Trophoblast cell (in vitro differentiated cells and primary cell): ENCODE measurements around the gene PHLPP1.

Experiments
- DNase-seq, 2 donors: peaks; one replicate each; pipeline ENCODE4 v3.0.0-alpha.2; 2016
- H2AFZ ChIP-seq: 2 replicates; pipeline ENCODE4 v1.6.1; 2013; ENCODE audit warnings: low read length, moderate library complexity, mild to moderate bottlenecking; ENCODE audit not compliant: insufficient read depth, poor library complexity
- H2AK5ac ChIP-seq: 2 replicates; pipeline ENCODE4 v1.6.1; 2013; ENCODE audit warnings: mild to moderate bottlenecking, low read length
- H2BK120ac ChIP-seq: 2 replicates; pipeline ENCODE4 v1.6.1; 2013; ENCODE audit warnings: low read length, mild to moderate bottlenecking, moderate library complexity; ENCODE audit not compliant: insufficient read depth, poor library complexity
- H2BK12ac ChIP-seq: 2 replicates; pipeline ENCODE4 v1.6.1; 2013; ENCODE audit warnings: mild to moderate bottlenecking, low read length, moderate library complexity
- H2BK5ac ChIP-seq: 2 replicates; pipeline ENCODE4 v1.6.1; 2013; ENCODE audit warnings: low read length, low read depth, moderate library complexity, mild to moderate bottlenecking; ENCODE audit not compliant: poor library complexity
- H3K14ac ChIP-seq: 2 replicates; pipeline ENCODE4 v1.6.1; 2013; ENCODE audit warnings: mild to moderate bottlenecking, low read length
- H3K18ac ChIP-seq: 2 replicates; pipeline ENCODE4 v1.6.1; 2013; ENCODE audit warnings: mild to moderate bottlenecking, low read length
- H3K23ac ChIP-seq: 2 replicates; pipeline ENCODE4 v1.6.1; 2013; ENCODE audit warnings: low read length
- H3K27ac ChIP-seq: 2 replicates; pipeline ENCODE4 v1.5.1; 2013; ENCODE audit warnings: low read depth, mild to moderate bottlenecking, inconsistent platforms, low read length, moderate library complexity
- H3K27me3 ChIP-seq: 2 replicates; pipeline ENCODE4 v1.6.1; 2013; ENCODE audit warnings: inconsistent platforms, mild to moderate bottlenecking, low read length, moderate library complexity; ENCODE audit not compliant: insufficient read depth
- H3K36me3 ChIP-seq, 2 experiments: 1 replicate in 1 of 2; 2 replicates in 1 of 2; pipeline ENCODE4 v1.6.1; 2013; ENCODE audit warnings: low read length in 2 of 2, mild to moderate bottlenecking in 2 of 2, moderate library complexity in 1 of 2; ENCODE audit not compliant: insufficient read depth in 2 of 2, control insufficient read depth in 1 of 2
- H3K4ac ChIP-seq: 2 replicates; pipeline ENCODE4 v1.6.1; 2013; ENCODE audit warnings: low read depth, mild to moderate bottlenecking, low read length, moderate library complexity
- H3K4me1 ChIP-seq, 2 experiments: 1 replicate in 1 of 2; 2 replicates in 1 of 2; pipeline ENCODE4 v1.6.1; 2013; ENCODE audit warnings: low read length in 2 of 2, mild to moderate bottlenecking in 2 of 2, moderate library complexity in 1 of 2; ENCODE audit not compliant: insufficient read depth in 2 of 2, control insufficient read depth in 1 of 2
- H3K4me2 ChIP-seq: 2 replicates; pipeline ENCODE4 v1.6.1; 2013; ENCODE audit warnings: inconsistent platforms, mild to moderate bottlenecking, low read length, moderate library complexity
- H3K4me3 ChIP-seq: 2 replicates; pipeline ENCODE4 v1.5.1; 2013; ENCODE audit warnings: mild to moderate bottlenecking, low read depth, low read length, inconsistent platforms
- H3K79me1 ChIP-seq: one replicate; pipeline ENCODE4 v1.6.1; 2013; ENCODE audit warnings: low read length
- H3K79me2 ChIP-seq: 2 replicates; pipeline ENCODE4 v1.6.1; 2013; ENCODE audit warnings: low read length, mild to moderate bottlenecking; ENCODE audit not compliant: control insufficient read depth, insufficient read depth, poor library complexity
- H3K9ac ChIP-seq: 2 replicates; pipeline ENCODE4 v1.6.1; 2013; ENCODE audit warnings: mild to moderate bottlenecking, low read length
- H3K9me3 ChIP-seq: 2 replicates; pipeline ENCODE4 v1.6.1; 2013; ENCODE audit warnings: low read depth, mild to moderate bottlenecking, control low read depth, inconsistent platforms, low read length; ENCODE audit not compliant: insufficient read depth
- H4K12ac ChIP-seq: 2 replicates; pipeline ENCODE4 v1.6.1; 2013; ENCODE audit warnings: low read depth, mild to moderate bottlenecking, low read length, moderate library complexity
- H4K8ac ChIP-seq: 2 replicates; pipeline ENCODE4 v1.6.1; 2013; ENCODE audit warnings: low read depth, mild to moderate bottlenecking, low read length, moderate library complexity
- H4K91ac ChIP-seq: one replicate; pipeline ENCODE4 v1.6.1; 2013; ENCODE audit warnings: low read depth, mild to moderate bottlenecking, low read length, moderate library complexity
- WGBS: extraction: QIAGEN DNeasy Blood & Tissue Kit; methylation state at CpG from one replicate; pipeline ENCODE4 v1.1.7; 2013; ENCODE audit warnings: missing lambda C conversion rate; ENCODE audit not compliant: insufficient read length, insufficient coverage; ENCODE audit errors: extremely low coverage; 5-methylcytosine and 5-hydroxymethylcytosine counted together

Gene PHLPP1

DNA sequence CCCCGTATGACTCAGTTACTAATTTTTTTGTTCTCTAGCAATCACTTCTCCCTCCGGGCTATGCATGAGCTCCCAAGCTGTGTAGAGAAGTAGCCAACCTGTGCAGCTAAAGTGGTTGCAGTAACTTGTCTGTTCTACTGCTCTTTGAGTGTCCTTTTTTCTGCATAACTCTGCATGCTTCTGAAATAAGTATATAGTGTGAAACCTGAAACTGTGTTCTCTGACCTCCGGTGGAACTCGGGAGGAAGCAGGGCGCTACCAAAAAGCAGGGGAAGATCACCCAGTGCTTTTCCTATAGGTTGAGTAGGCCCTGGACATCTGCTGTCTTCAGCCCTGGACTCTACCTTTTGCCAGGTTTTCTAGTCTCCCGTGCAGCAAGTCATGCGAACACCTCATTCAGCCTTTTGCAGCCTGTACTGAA lies 47.8 kb downstream of the PHLPP1 start:
- Histone ChIP-seq H4K91ac (no peak overlapping the region), H3K4me1 (peaks cover 5 to 8% of the 10 kb centered on the region in 2 experiments), H3K79me2 (no peaks in the 10 kb centered on the region), H4K8ac (no peak overlapping the region), H3K23ac (no peak overlapping the region), H2AFZ (no peak overlapping the region), H3K4me3 (no peak overlapping the region), H3K14ac (no peak overlapping the region), H3K9me3 (no peaks in the 10 kb centered on the region), H3K4me2 (no peak overlapping the region), H2BK12ac (no peak overlapping the region), H3K36me3 (no peaks in the 10 kb centered on the region), H3K27me3 (no peaks in the 10 kb centered on the region), H2BK120ac (no peak overlapping the region), H2AK5ac (no peak overlapping the region), H4K12ac (no peak overlapping the region), H3K9ac (no peak overlapping the region), H3K4ac (no peak overlapping the region), H2BK5ac (no peak overlapping the region), H3K18ac (no peak overlapping the region), H3K27ac (no peak overlapping the region), H3K79me1 (no peaks in the 10 kb centered on the region)
- peak; percentile 30 to 68 for DNase-seq
- no CpG with 5 or more reads among the region's 7 CpGs for WGBS

DNA sequence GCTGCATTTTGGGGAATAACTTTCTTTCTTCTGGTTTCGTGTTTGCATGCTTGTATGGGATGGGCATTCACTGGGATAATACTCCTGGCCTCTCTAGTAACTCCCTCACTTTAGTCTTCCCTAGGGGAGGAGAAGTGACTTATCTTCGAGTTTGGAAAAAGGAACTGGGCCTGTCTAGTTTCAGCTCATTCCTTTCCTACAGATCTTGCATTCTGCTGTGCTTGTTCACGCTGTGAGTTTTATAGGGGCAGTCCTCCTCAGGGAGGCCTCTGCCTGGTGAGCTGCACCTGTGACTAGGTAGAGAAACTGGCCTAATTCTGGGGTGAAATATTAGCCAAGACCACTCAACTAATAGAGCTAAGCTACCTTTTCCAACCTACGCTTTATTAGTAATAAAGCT lies 50.9 kb downstream of the PHLPP1 start:
- no CpG with 5 or more reads among the region's 4 CpGs for WGBS
- no peak overlapping the region for H3K14ac ChIP-seq

DNA sequence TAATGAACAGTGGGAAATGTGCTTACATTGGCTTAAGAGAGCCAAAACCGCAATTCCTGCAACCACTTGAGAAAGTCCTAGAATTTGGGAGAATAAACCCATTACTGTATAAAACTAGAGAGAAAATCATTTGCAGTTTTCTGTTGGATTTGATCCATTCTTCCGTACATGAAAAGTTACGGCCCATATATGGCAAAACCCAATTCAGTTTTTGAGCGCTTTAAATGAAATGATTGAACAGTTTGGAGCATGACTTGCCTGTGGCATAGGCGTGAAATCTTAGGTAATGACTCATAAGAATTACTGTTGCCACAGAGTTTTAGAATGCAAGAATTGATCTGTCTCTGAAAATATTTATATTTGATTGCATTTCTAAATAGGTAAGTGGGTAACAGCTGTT lies 52.0 kb downstream of the PHLPP1 start:
- H3K14ac ChIP-seq = no peak overlapping the region
- no peak overlapping the region for H2BK12ac ChIP-seq
- no peak overlapping the region for H3K9ac ChIP-seq
- no peak overlapping the region for H3K4me3 ChIP-seq
- no peak overlapping the region for H3K23ac ChIP-seq
- DNase-seq = peak in 1 of 2 donors; percentile 75
- no peaks in the 10 kb centered on the region for H3K36me3 ChIP-seq
- H2BK120ac ChIP-seq = no peak overlapping the region
- no peak overlapping the region for H2BK5ac ChIP-seq
- H3K4me2 ChIP-seq = no peak overlapping the region
- H3K27me3 ChIP-seq = no peaks in the 10 kb centered on the region
- H4K8ac ChIP-seq = no peak overlapping the region
- H3K18ac ChIP-seq = no peak overlapping the region
- no peak overlapping the region for H4K91ac ChIP-seq
- H2AK5ac ChIP-seq = no peak overlapping the region
- H3K79me2 ChIP-seq = no peaks in the 10 kb centered on the region
- no peaks in the 10 kb centered on the region for H3K9me3 ChIP-seq
- no peak overlapping the region for H3K4ac ChIP-seq
- no peaks in the 10 kb centered on the region for H3K79me1 ChIP-seq
- no peak overlapping the region for H3K27ac ChIP-seq
- peaks cover 0 to 4% of the 10 kb centered on the region in 2 experiments for H3K4me1 ChIP-seq
- WGBS = no CpG with 5 or more reads among the region's 5 CpGs
- no peak overlapping the region for H2AFZ ChIP-seq
- no peak overlapping the region for H4K12ac ChIP-seq

More for the DNA sequence above, 50.9 kb downstream of the PHLPP1 start:
- Histone ChIP-seq H2AFZ (no peak overlapping the region), H4K91ac (no peak overlapping the region), H3K27me3 (no peaks in the 10 kb centered on the region), H2AK5ac (no peak overlapping the region), H3K4me1 (peaks cover 0 to 4% of the 10 kb centered on the region in 2 experiments), H3K4me2 (no peak overlapping the region), H3K27ac (no peak overlapping the region), H4K12ac (no peak overlapping the region), H2BK5ac (no peak overlapping the region), H3K79me1 (no peaks in the 10 kb centered on the region), H2BK120ac (no peak overlapping the region), H3K18ac (no peak overlapping the region), H4K8ac (no peak overlapping the region), H3K4me3 (no peak overlapping the region), H3K4ac (no peak overlapping the region), H3K9me3 (no peaks in the 10 kb centered on the region), H3K36me3 (no peaks in the 10 kb centered on the region), H2BK12ac (no peak overlapping the region), H3K79me2 (no peaks in the 10 kb centered on the region), H3K23ac (no peak overlapping the region), H3K9ac (no peak overlapping the region)
- DNase-seq = peak; percentile 65 to 77

DNA sequence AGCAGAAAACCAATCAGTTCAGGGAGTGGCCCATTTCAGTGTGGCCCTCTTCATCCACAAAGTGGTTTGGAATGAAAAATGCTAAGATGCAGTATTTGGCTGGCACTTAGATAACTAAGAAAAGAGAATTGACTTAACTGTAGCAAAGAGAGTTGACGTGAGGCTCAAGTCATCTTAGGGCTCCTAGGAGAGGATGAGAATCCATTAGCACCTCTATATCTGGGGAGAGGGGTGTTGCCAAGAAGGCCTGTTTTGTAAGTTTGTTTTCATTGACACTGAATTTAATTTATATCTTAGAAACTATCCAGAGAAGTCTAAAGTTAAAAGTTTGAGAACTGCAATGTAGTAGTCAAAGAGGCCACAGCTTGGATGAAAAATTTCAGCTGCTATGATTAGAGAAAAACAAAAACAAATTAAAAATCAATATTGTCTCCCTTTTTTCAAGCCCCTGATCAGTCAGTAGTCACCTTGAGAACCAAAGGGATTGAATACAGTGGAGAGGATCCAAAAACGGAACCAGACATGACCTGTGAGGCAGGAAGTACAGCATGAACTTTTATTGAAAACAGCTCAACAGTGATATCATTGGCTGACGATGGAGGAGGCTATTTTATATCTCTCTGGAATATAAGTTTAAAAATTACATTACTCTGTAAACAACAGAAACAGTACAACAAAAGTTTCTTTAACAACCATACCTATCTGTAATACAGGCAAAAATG lies 52.7 kb downstream of the PHLPP1 start:
- Histone ChIP-seq H4K91ac (no peak overlapping the region), H3K23ac (no peak overlapping the region), H3K9me3 (no peaks in the 10 kb centered on the region), H2AFZ (no peak overlapping the region), H3K36me3 (no peaks in the 10 kb centered on the region), H2BK120ac (no peak overlapping the region), H3K18ac (no peak overlapping the region), H3K9ac (no peak overlapping the region), H3K79me2 (no peaks in the 10 kb centered on the region), H3K27me3 (no peaks in the 10 kb centered on the region), H2BK12ac (no peak overlapping the region), H3K27ac (no peak overlapping the region), H4K8ac (no peak overlapping the region), H3K4me2 (no peak overlapping the region), H2BK5ac (no peak overlapping the region), H4K12ac (no peak overlapping the region), H3K14ac (no peak overlapping the region), H3K4me1 (peaks cover 0 to 4% of the 10 kb centered on the region in 2 experiments), H3K4me3 (no peak overlapping the region), H3K4ac (no peak overlapping the region), H2AK5ac (no peak overlapping the region), H3K79me1 (no peaks in the 10 kb centered on the region)
- DNase-seq = no peak
- no CpG with 5 or more reads among the region's 3 CpGs for WGBS
